ENCODE measurements around the gene JCAD.

The JCAD gene

GRCh38 chr10:30072068-30072467 lies 12.7 kb upstream of the JCAD start:
- Histone ChIP-seq H3K27me3 (ENCODE audit: low read depth, low read length) (no peaks in the 10 kb centered on the region), H3K4me3 (ENCODE audit: low read depth in 1 of 2, low read length in 2 of 2) (no peak overlapping the region), H3K9me3 (ENCODE audit: control insufficient read depth in 1 of 2, low read length in 2 of 2) (no peaks in the 10 kb centered on the region), H3K36me3 (ENCODE audit: control insufficient read depth in 1 of 2, insufficient read depth in 2 of 2, low read length in 2 of 2) (no peaks in the 10 kb centered on the region), H3K27ac (ENCODE audit: low read length) (no peak overlapping the region), H3K4me1 (ENCODE audit: control insufficient read depth in 1 of 2, insufficient read depth in 2 of 2, low read length in 2 of 2) (no peaks in the 10 kb centered on the region)

GRCh38 chr10:30070001-30070685 lies 10.8 kb upstream of the JCAD start:
- Histone ChIP-seq H3K9me3 (ENCODE audit: control insufficient read depth in 1 of 2, low read length in 2 of 2) (no peaks in the 10 kb centered on the region), H3K27me3 (ENCODE audit: low read depth, low read length) (no peaks in the 10 kb centered on the region), H3K4me3 (ENCODE audit: low read depth in 1 of 2, low read length in 2 of 2) (no peak overlapping the region), H3K27ac (ENCODE audit: low read length) (no peak overlapping the region), H3K36me3 (ENCODE audit: control insufficient read depth in 1 of 2, insufficient read depth in 2 of 2, low read length in 2 of 2) (no peaks in the 10 kb centered on the region), H3K4me1 (ENCODE audit: control insufficient read depth in 1 of 2, insufficient read depth in 2 of 2, low read length in 2 of 2) (no peaks in the 10 kb centered on the region)

GRCh38 chr10:30068492-30069223 lies 9.3 kb upstream of the JCAD start:
- H3K36me3 ChIP-seq (ENCODE audit: control insufficient read depth in 1 of 2, insufficient read depth in 2 of 2, low read length in 2 of 2): no peaks in the 10 kb centered on the region
- no peaks in the 10 kb centered on the region for H3K4me1 ChIP-seq (ENCODE audit: control insufficient read depth in 1 of 2, insufficient read depth in 2 of 2, low read length in 2 of 2)
- H3K27ac ChIP-seq (ENCODE audit: low read length): no peak overlapping the region
- no peaks in the 10 kb centered on the region for H3K9me3 ChIP-seq (ENCODE audit: control insufficient read depth in 1 of 2, low read length in 2 of 2)
- H3K27me3 ChIP-seq (ENCODE audit: low read depth, low read length): no peaks in the 10 kb centered on the region
- no peak overlapping the region for H3K4me3 ChIP-seq (ENCODE audit: low read depth in 1 of 2, low read length in 2 of 2)

GRCh38 chr10:30063099-30063498 lies 3.7 kb upstream of the JCAD start:
- Histone ChIP-seq H3K27me3 (ENCODE audit: low read depth, low read length) (no peaks in the 10 kb centered on the region), H3K4me1 (ENCODE audit: control insufficient read depth in 1 of 2, insufficient read depth in 2 of 2, low read length in 2 of 2) (peaks cover 0 to 6% of the 10 kb centered on the region in 2 donors), H3K9me3 (ENCODE audit: control insufficient read depth in 1 of 2, low read length in 2 of 2) (no peaks in the 10 kb centered on the region), H3K4me3 (ENCODE audit: low read depth in 1 of 2, low read length in 2 of 2) (no peak overlapping the region), H3K36me3 (ENCODE audit: control insufficient read depth in 1 of 2, insufficient read depth in 2 of 2, low read length in 2 of 2) (no peaks in the 10 kb centered on the region), H3K27ac (ENCODE audit: low read length) (no peak overlapping the region)

GRCh38 chr10:30062582-30062981 lies 3.2 kb upstream of the JCAD start:
- Histone ChIP-seq H3K27me3 (ENCODE audit: low read depth, low read length) (no peaks in the 10 kb centered on the region), H3K36me3 (ENCODE audit: control insufficient read depth in 1 of 2, insufficient read depth in 2 of 2, low read length in 2 of 2) (no peaks in the 10 kb centered on the region), H3K9me3 (ENCODE audit: control insufficient read depth in 1 of 2, low read length in 2 of 2) (no peaks in the 10 kb centered on the region), H3K4me1 (ENCODE audit: control insufficient read depth in 1 of 2, insufficient read depth in 2 of 2, low read length in 2 of 2) (peaks cover 0 to 11% of the 10 kb centered on the region in 2 donors), H3K27ac (ENCODE audit: low read length) (no peak overlapping the region), H3K4me3 (ENCODE audit: low read depth in 1 of 2, low read length in 2 of 2) (no peak overlapping the region)

GRCh38 chr10:30062090-30062489 lies 2.7 kb upstream of the JCAD start:
- Histone ChIP-seq H3K9me3 (ENCODE audit: control insufficient read depth in 1 of 2, low read length in 2 of 2) (no peaks in the 10 kb centered on the region), H3K4me1 (ENCODE audit: control insufficient read depth in 1 of 2, insufficient read depth in 2 of 2, low read length in 2 of 2) (peaks cover 0 to 16% of the 10 kb centered on the region in 2 donors), H3K27me3 (ENCODE audit: low read depth, low read length) (no peaks in the 10 kb centered on the region), H3K27ac (ENCODE audit: low read length) (no peak overlapping the region), H3K36me3 (ENCODE audit: control insufficient read depth in 1 of 2, insufficient read depth in 2 of 2, low read length in 2 of 2) (no peaks in the 10 kb centered on the region), H3K4me3 (ENCODE audit: low read depth in 1 of 2, low read length in 2 of 2) (no peak overlapping the region)

GRCh38 chr10:30058570-30059132 lies 735 bp downstream of the JCAD start:
- H3K4me1 ChIP-seq (ENCODE audit: control insufficient read depth in 1 of 2, insufficient read depth in 2 of 2, low read length in 2 of 2): peaks cover 0 to 21% of the 10 kb centered on the region in 2 donors
- no peaks in the 10 kb centered on the region for H3K9me3 ChIP-seq (ENCODE audit: control insufficient read depth in 1 of 2, low read length in 2 of 2)
- H3K36me3 ChIP-seq (ENCODE audit: control insufficient read depth in 1 of 2, insufficient read depth in 2 of 2, low read length in 2 of 2): no peaks in the 10 kb centered on the region
- no peaks in the 10 kb centered on the region for H3K27me3 ChIP-seq (ENCODE audit: low read depth, low read length)
- peak overlapping the region; percentile 50 to 77 for H3K4me3 ChIP-seq (ENCODE audit: low read depth in 1 of 2, low read length in 2 of 2)
- H3K27ac ChIP-seq (ENCODE audit: low read length): no peak overlapping the region

- H3K27me3 ChIP-seq (ENCODE audit: low read depth, low read length): no peaks in the 10 kb centered on the region
- no peaks in the 10 kb centered on the region for H3K36me3 ChIP-seq (ENCODE audit: control insufficient read depth in 1 of 2, insufficient read depth in 2 of 2, low read length in 2 of 2)
- peak overlapping the region; percentile 50 to 77 for H3K4me3 ChIP-seq (ENCODE audit: low read depth in 1 of 2, low read length in 2 of 2)
- peaks cover 0 to 21% of the 10 kb centered on the region in 2 donors for H3K4me1 ChIP-seq (ENCODE audit: control insufficient read depth in 1 of 2, insufficient read depth in 2 of 2, low read length in 2 of 2)
- peak overlapping the region; percentile 27 for H3K27ac ChIP-seq (ENCODE audit: low read length)
- H3K9me3 ChIP-seq (ENCODE audit: control insufficient read depth in 1 of 2, low read length in 2 of 2): no peaks in the 10 kb centered on the region
Observed at GRCh38 chr10:30057894-30058556, 1.4 kb downstream of the JCAD start.

GRCh38 chr10:30057421-30057841 lies 2.0 kb downstream of the JCAD start:
- Histone ChIP-seq H3K27me3 (ENCODE audit: low read depth, low read length) (no peaks in the 10 kb centered on the region), H3K9me3 (ENCODE audit: control insufficient read depth in 1 of 2, low read length in 2 of 2) (no peaks in the 10 kb centered on the region), H3K4me3 (ENCODE audit: low read depth in 1 of 2, low read length in 2 of 2) (peak overlapping the region in 1 of 2 donors; percentile 77), H3K4me1 (ENCODE audit: control insufficient read depth in 1 of 2, insufficient read depth in 2 of 2, low read length in 2 of 2) (peaks cover 0 to 21% of the 10 kb centered on the region in 2 donors), H3K27ac (ENCODE audit: low read length) (peak overlapping the region; percentile 27), H3K36me3 (ENCODE audit: control insufficient read depth in 1 of 2, insufficient read depth in 2 of 2, low read length in 2 of 2) (no peaks in the 10 kb centered on the region)

GRCh38 chr10:30056767-30057355 lies 2.5 kb downstream of the JCAD start:
- Histone ChIP-seq H3K27ac (ENCODE audit: low read length) (peak overlapping the region; percentile 19), H3K4me3 (ENCODE audit: low read depth in 1 of 2, low read length in 2 of 2) (peak overlapping the region in 1 of 2 donors; percentile 77), H3K27me3 (ENCODE audit: low read depth, low read length) (no peaks in the 10 kb centered on the region)

GRCh38 chr10:30056281-30056680 lies 3.1 kb downstream of the JCAD start:
- peak overlapping the region in 1 of 2 donors; percentile 77 for H3K4me3 ChIP-seq (ENCODE audit: low read depth in 1 of 2, low read length in 2 of 2)
- H3K4me1 ChIP-seq (ENCODE audit: control insufficient read depth in 1 of 2, insufficient read depth in 2 of 2, low read length in 2 of 2): peaks cover 0 to 21% of the 10 kb centered on the region in 2 donors
- no peaks in the 10 kb centered on the region for H3K36me3 ChIP-seq (ENCODE audit: control insufficient read depth in 1 of 2, insufficient read depth in 2 of 2, low read length in 2 of 2)
- peak overlapping the region; percentile 19 for H3K27ac ChIP-seq (ENCODE audit: low read length)
- H3K9me3 ChIP-seq (ENCODE audit: control insufficient read depth in 1 of 2, low read length in 2 of 2): no peaks in the 10 kb centered on the region
- H3K27me3 ChIP-seq (ENCODE audit: low read depth, low read length): no peaks in the 10 kb centered on the region

More at GRCh38 chr10:30056767-30057355, 2.5 kb downstream of the JCAD start:
- Histone ChIP-seq H3K4me1 (ENCODE audit: control insufficient read depth in 1 of 2, insufficient read depth in 2 of 2, low read length in 2 of 2) (peaks cover 0 to 21% of the 10 kb centered on the region in 2 donors), H3K9me3 (ENCODE audit: control insufficient read depth in 1 of 2, low read length in 2 of 2) (no peaks in the 10 kb centered on the region), H3K36me3 (ENCODE audit: control insufficient read depth in 1 of 2, insufficient read depth in 2 of 2, low read length in 2 of 2) (no peaks in the 10 kb centered on the region)
